Femur (tissue), 1 donor: ENCODE data around the gene RNF14.

ENCODE experiments used
- DNase-seq: peaks from one replicate; pipeline ENCODE4 v3.0.0-alpha.2; 2017

Gene RNF14

DNA sequence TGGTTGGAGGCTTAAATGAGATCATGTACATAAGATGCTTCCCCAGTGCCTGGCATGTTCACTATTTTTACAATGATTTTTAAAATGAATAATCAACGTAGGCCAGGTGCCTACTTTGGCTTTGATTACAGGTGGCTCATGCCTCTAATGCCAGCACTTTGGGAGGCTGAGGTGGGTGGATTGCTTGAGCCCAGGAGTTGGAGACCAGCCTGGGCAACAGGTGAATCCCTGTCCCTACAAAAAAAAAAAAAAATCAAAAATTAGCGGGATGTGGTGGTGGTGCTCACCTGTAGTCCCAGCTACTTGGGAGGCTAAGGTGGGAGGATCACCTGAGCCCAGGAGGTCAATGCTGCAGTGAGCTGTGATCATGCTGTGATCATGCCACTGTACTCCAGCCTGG is 20.1 kb upstream of the RNF14 start:
- no peak for DNase-seq

GRCh38 chr5:141949511-141949910 is 19.4 kb upstream of the RNF14 start:
- DNase-seq, result no peak

DNA sequence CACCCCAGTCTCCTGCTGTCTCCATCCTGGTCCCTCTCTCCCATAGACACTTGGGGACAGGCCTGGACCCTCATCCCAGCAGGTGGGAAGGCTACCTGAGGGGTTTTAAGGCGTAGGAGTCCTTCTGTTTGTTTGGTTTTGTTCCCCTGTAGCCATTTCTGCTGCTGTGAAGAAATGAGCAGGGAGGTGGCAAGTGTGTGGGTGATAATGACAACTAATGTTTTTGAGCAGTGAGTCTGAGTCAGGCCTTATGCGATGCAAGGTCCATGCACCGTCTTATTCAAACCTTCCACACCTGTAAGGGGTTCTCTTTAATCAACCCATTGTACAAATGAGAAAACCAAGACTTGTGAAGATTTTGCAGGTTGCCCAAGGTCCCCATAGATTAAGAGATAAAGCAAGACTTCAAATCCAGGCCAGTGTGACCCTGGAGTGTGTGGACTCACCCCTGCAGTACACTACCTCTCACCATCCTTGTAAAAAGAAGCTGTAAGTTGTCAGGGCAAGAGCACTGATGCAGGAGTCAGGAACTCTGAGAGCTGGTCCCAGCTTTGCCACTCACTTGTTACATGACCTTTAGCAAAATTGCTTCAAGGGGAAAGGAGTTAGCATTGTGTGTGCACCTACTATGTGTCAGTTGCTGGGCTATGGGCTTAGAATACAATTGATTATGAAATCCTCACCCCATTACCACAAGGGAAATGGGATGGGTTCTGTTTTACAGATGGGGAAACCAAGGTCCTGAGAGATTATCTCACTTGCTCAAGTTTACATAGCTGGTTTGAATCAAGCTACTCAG is 18.5 kb upstream of the RNF14 start:
- no peak for DNase-seq

- peak; percentile 48 for DNase-seq
Observed at GRCh38 chr5:141951332-141951781, 17.5 kb upstream of the RNF14 start.

GRCh38 chr5:141952020-141952419 is 16.9 kb upstream of the RNF14 start:
- no peak for DNase-seq

- DNase-seq, result no peak
Observed at GRCh38 chr5:141954194-141954593, 14.7 kb upstream of the RNF14 start.

DNA sequence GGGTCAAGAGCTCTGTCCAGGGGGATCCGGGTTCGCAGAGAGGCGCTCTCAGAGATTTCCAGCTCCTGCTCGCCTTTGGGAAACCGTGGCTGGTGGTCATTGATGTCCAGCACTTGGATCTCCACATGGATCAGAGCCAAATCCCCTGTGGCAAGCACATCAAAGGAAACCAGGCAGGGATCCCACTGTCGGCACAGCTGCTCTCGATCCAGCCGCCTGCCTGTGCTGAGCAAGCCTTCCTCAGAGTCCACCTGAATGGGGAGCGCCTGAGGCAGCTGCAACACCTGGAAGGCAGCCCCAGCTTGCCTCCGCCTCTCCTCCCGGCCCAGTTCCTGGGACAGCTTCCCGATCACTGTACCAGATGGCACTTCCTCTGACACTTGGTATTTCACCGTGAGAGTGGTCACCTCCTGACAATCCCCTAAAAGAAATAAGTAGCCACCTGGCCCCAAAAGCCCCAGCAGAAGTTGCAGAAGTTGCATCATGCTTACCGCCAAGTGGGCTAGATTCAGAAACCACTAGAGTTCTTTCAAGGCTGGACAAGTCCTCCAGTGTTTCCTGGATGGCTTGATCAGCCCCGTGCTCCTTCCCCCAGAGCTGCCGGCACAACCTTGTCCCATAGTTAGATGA is 11.4 kb upstream of the RNF14 start:
- DNase-seq, result no peak

GRCh38 chr5:141958113-141958512 is 10.8 kb upstream of the RNF14 start, which contains the start of gene PCDH12:
Gene PCDH12, minus strand, starts transcription at chr5:141958202. Its CDS starts 351 bp downstream, at chr5:141957851.
- DNase-seq, result peak; percentile 83

DNA sequence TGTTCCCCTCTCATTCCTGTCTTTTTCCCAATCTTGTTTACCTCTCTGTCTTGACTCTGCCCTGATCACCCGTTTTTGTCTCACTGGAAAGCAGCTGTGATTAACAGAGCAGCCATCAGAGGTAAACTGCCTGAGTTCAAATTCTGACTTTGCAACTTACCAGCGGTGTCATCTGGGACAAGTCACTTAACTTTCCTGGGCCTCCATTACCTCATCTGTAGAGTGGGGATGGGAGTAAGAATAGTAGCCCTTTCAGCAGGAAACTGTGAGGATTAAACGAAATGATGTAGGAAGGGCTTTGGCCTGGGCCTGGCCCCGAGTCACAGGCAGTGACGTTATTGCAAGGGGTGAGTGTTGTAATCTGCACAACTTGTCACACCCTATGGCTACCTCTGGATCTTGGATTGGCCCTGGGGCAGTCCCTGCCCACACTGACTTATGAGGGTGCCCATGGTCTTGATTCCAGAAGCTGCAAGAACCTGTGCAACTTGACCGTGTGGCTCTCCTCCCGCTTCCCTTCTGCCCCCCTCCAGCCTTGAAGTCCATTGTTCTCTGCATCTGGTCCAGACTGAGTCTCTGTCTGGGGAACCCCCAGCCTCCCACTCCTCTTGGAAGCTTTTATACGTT is 10.2 kb upstream of the RNF14 start:
- DNase-seq, result peak; percentile 44

DNA sequence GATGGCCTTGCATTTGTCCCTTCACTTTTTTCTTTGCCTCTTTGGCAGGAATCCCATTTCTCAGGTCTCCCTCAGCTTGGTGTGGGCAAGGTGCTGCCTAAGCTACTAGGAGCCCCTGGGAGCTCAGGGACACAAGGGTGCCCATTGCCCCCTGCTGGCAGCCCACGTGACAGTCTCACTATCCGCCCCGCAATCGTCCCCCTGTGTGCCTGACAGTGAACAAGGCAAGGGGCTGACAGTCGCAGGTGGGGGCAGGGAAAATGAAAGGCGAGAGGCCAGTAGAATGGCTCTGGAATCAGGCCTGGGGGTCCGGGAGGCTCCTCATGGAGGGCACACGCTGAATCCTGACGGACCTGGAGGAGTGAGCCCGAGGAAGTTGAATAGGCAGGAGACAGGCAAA is 8.9 kb upstream of the RNF14 start:
- DNase-seq, result no peak

GRCh38 chr5:141960449-141961323 is 8.2 kb upstream of the RNF14 start:
- DNase-seq, result peak; percentile 94

DNA sequence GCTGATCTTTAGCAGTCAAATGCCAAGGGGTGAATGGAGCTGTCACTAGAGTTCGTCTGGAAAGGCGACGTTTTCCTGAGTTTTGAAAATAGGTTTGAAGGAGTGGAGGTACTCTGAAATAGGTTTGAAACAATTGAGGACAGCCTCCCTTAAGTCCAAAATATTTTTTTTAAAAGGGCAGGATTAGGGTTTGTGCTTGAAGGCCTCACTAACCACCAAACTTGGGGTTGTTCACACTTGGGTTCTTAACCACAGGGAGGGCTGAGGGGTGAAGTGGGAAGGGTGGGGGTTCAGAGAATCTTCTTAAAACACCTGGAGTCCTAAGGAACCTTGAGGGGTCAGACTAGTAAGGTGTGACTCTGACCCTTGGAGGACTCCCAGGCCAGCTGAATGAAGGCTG is 7.4 kb upstream of the RNF14 start:
- DNase-seq, result no peak

- no peak for DNase-seq
Observed at GRCh38 chr5:141963701-141964100, 5.2 kb upstream of the RNF14 start.

DNA sequence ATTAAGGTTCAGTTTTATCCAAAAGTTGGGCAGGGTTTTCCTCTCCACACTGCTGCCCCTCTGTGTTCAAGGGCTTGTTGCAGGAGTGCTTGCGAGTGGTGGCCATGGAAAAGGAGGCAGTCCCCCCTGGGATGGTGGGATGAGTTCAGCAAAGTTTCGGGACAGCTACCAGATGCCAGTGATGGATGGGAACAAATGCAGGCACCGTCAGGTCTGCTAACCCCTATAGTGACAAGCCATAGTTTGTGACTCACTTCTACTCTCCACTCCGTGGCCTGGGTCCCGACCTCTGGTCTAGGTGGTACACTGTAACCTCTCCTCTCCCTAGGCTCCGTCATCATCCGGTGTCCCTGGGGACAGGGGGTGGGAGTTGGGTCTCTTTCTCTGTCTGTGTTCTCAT is 3.8 kb upstream of the RNF14 start:
- peak; percentile 52 for DNase-seq

DNA sequence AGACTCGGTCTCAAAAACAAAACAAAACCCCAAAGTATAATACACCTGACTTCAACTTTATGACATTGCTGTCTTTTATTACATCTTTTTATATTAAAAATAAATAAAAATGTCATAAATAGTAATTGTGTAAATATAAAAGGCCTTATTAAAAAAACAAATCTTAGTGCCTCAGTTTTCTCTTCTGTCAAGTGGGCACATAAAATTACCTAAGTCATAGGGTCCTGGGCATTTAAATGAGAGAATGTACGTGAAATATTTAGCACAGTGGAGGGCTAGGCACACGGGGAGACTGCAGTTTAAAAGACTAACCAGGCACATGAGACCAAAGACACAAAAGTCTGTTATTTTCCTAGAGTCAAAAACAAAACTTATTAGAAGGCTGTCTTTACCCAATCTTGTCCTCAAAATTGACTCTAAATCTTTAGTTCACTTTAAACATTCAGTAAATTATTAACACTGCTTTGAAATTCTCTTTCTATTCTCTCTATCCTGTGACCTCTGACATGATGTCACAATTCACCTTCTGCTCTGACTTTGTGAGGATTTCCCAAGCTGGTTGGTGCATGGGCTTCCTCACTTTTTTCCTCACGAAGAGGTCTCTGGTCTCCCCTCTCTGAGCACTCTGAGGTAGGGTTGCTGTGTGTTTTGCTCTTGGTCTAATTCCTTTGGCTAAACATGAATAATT is 2.5 kb upstream of the RNF14 start:
- no peak for DNase-seq

DNA sequence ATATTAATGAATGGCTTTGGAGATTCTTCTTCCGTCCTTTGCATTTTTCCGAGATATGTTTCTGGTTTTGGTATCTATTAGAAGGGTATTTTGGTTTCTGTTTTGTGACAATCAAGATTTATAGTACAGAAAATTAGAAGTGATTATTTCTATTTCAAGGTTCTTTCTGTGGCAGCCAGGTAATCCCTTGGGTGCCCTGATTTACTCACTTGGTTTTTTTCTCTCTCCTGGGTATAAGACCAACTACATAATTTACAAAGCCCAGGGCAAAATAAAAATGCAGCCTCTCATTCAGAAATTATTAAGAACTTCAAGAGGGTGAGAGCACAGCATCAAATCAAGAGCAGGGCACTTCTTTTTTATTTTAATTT is 2.0 kb upstream of the RNF14 start:
- no peak for DNase-seq

- DNase-seq, result no peak
Observed at GRCh38 chr5:141969783-141970771, 1.2 kb downstream of the RNF14 start.

- no peak for DNase-seq
Observed at GRCh38 chr5:141973871-141974595, 5.1 kb downstream of the RNF14 start.

DNA sequence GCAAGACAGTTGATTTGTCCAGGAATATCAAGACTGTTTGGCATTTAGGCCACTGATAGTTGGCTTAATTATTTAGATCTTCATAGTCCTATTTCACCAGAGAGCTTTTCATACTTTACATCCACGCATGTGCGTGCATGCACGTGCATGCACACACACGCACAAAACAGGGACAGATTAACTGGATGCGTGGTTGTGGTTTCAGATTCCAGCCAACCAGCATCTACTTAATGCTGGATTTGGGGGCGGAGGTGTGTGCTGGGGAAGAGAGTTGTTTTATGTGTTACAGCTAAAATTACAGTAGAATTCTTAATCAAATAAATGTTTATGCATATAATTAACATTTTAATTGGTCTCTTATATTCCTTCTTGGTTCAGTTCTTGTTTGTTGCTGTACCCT is 7.3 kb downstream of the RNF14 start:
- no peak for DNase-seq

GRCh38 chr5:141978389-141978788 is 9.5 kb downstream of the RNF14 start:
- no peak for DNase-seq
